ENCODE measurements around the gene NXPE3. TPM values are rescaled to one million over a fixed set of nuclear protein-coding genes. Genes with fewer than 3 reads are reported as not detected.

The NXPE3 gene
- total and polyA plus RNA-seq, 7 donors = 0.92 to 15.8 (median 11.5) TPM

- Histone ChIP-seq H3K27ac (peak overlapping the region; percentile 5 to 52 (median 30)), H3K9me3 (no peaks in the 10 kb centered on the region), H3K4me1 (peaks cover 0 to 23% (median 0%) of the 10 kb centered on the region in 4 donors), H3K36me3 (peaks cover 0 to 15% (median 3%) of the 10 kb centered on the region in 4 donors), H3K4me3 (no peak overlapping the region), H3K27me3 (no peaks in the 10 kb centered on the region)
- TF ChIP-seq, protein P1, sequence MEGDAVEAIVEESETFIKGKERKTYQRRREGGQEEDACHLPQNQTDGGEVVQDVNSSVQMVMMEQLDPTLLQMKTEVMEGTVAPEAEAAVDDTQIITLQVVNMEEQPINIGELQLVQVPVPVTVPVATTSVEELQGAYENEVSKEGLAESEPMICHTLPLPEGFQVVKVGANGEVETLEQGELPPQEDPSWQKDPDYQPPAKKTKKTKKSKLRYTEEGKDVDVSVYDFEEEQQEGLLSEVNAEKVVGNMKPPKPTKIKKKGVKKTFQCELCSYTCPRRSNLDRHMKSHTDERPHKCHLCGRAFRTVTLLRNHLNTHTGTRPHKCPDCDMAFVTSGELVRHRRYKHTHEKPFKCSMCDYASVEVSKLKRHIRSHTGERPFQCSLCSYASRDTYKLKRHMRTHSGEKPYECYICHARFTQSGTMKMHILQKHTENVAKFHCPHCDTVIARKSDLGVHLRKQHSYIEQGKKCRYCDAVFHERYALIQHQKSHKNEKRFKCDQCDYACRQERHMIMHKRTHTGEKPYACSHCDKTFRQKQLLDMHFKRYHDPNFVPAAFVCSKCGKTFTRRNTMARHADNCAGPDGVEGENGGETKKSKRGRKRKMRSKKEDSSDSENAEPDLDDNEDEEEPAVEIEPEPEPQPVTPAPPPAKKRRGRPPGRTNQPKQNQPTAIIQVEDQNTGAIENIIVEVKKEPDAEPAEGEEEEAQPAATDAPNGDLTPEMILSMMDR (IDR thresholded peaks at IDR 0.05) = no peak
- peak in 2 of 4 donors; percentile 52 to 53 for TF ChIP-seq POLR2AphosphoS5 (IDR thresholded peaks at IDR 0.05)
- 82 to 93% methylated on average over 4 of the region's 4 CpGs for WGBS, 2 donors
- DNase-seq = peak; percentile 60
- intact Hi-C loops (cut with DNase I) = no loop called here
These were observed 37.5 kb downstream of the NXPE3 start for GRCh38 chr3:101816215-101817149.

DNA sequence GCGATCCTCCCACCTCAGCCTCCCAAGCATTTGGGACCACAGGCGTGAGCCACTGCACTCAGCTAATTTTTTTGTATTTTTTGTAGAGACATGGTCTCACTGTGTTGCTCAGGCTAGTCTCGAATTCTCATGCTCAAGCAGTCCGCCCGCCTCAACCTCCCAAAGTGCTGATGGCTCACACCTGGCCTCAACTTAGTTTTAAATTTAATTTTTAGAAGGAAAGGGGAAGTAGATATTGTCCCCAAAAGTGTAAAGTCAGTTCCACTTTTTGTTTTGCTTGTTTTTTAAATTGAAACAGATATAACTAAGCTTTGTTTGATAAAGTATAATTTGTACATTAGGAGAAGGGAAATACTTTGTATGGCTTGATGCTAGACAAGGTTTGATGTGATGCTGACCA lies 39.0 kb downstream of the NXPE3 start:
- 78 to 96% methylated on average over 5 of the region's 5 CpGs for WGBS, 2 donors
- peaks cover 0 to 23% (median 5%) of the 10 kb centered on the region in 4 donors for H3K36me3 ChIP-seq
- no peaks in the 10 kb centered on the region for H3K27me3 ChIP-seq
- TF ChIP-seq, protein P1 (IDR thresholded peaks at IDR 0.05) = no peak
- no peak for TF ChIP-seq POLR2A (IDR thresholded peaks at IDR 0.05)
- TF ChIP-seq POLR2AphosphoS5 (IDR thresholded peaks at IDR 0.05) = no peak
- no peak overlapping the region for H3K4me3 ChIP-seq
- peaks cover 0 to 22% (median 0%) of the 10 kb centered on the region in 4 donors for H3K4me1 ChIP-seq
- intact Hi-C loops (cut with DNase I) = no loop called here
- no peak for DNase-seq
- peak overlapping the region in 1 of 4 donors; percentile 52 for H3K27ac ChIP-seq
- no peaks in the 10 kb centered on the region for H3K9me3 ChIP-seq

GRCh38 chr3:101819649-101820206 lies 40.7 kb downstream of the NXPE3 start:
- DNase-seq = no peak
- Histone ChIP-seq H3K27me3 (no peaks in the 10 kb centered on the region), H3K9me3 (no peaks in the 10 kb centered on the region), H3K4me1 (peaks cover 0 to 4% (median 0%) of the 10 kb centered on the region in 4 donors), H3K4me3 (no peak overlapping the region), H3K27ac (no peak overlapping the region), H3K36me3 (peaks cover 0 to 23% (median 5%) of the 10 kb centered on the region in 4 donors)
- intact Hi-C loops (cut with DNase I) = no loop called here
- 72 to 89% methylated on average over 2 of the region's 2 CpGs for WGBS, 2 donors
- TF ChIP-seq POLR2AphosphoS5 (IDR thresholded peaks at IDR 0.05) (no peak), POLR2A (IDR thresholded peaks at IDR 0.05) (no peak), EP300 (IDR thresholded peaks at IDR 0.05) (no peak)
- TF ChIP-seq, protein P1 (IDR thresholded peaks at IDR 0.05) = no peak

- Histone ChIP-seq H3K36me3 (peaks cover 0 to 23% (median 5%) of the 10 kb centered on the region in 4 donors), H3K27ac (no peak overlapping the region), H3K27me3 (no peaks in the 10 kb centered on the region), H3K4me3 (no peak overlapping the region), H3K4me1 (peaks cover 0 to 10% (median 5%) of the 10 kb centered on the region in 4 donors), H3K9me3 (no peaks in the 10 kb centered on the region)
- DNase-seq = no peak
- WGBS, 2 donors = 98% methylated on average over 19 of the region's 19 CpGs
- TF ChIP-seq EP300 (IDR thresholded peaks at IDR 0.05) (no peak), POLR2A (IDR thresholded peaks at IDR 0.05) (no peak), POLR2AphosphoS5 (IDR thresholded peaks at IDR 0.05) (no peak)
- TF ChIP-seq, protein P1 (IDR thresholded peaks at IDR 0.05) = no peak
- intact Hi-C loops (cut with DNase I) = no loop called here
These were observed 42.5 kb downstream of the NXPE3 start for GRCh38 chr3:101821503-101821902.

All from sigmoid colon (tissue), 7 donors.